Heart left ventricle (tissue), 16 donors: ENCODE data around the gene TMIGD1. TPM values are rescaled to one million over a fixed set of nuclear protein-coding genes. Genes with fewer than 3 reads are reported as not detected.

Experiments used
- ATAC-seq, 4 donors: fragments of 200-7000 bp; cut with Tn5 transposase; one replicate each; pipeline ENCODE4 v1.9.1; 2020 to 2022; ENCODE audit warnings: moderate library complexity in 4 of 4, mild to moderate bottlenecking in 3 of 4, moderate number of reproducible peaks in 1 of 4
- DNase-seq, 5 donors: peaks; one replicate each; pipeline ENCODE4 v3.0.0-alpha.2; 2020
- H3K27ac ChIP-seq, 12 donors: fragments of 200-600 bp; sonication (generic) in 4 of 12; one replicate each; pipeline versions ENCODE4 v1.5.0 to v1.8.0; 2016 to 2022; ENCODE audit warnings: mild to moderate bottlenecking in 2 of 12
- H3K27me3 ChIP-seq, 9 donors: fragments of 200-600 bp; sonication (generic) in 2 of 9; one replicate each; pipeline versions ENCODE4 v1.5.1 to v1.8.0; 2016 to 2022; ENCODE audit warnings: mild to moderate bottlenecking in 3 of 9
- H3K36me3 ChIP-seq, 9 donors: fragments of 200-600 bp; sonication (generic) in 2 of 9; one replicate each; pipeline versions ENCODE4 v1.5.0 to v1.8.0; 2018 to 2022; ENCODE audit warnings: mild to moderate bottlenecking in 2 of 9
- H3K4me1 ChIP-seq, 12 donors: fragments of 200-600 bp; sonication (generic) in 4 of 12; one replicate each; pipeline versions ENCODE4 v1.5.0 to v1.8.0; 2016 to 2022; ENCODE audit warnings: mild to moderate bottlenecking in 3 of 12
- H3K4me3 ChIP-seq, 12 donors: fragments of 200-600 bp; sonication (generic) in 4 of 12; one replicate each; pipeline versions ENCODE4 v1.5.0 to v1.8.0; 2017 to 2022; ENCODE audit warnings: mild to moderate bottlenecking in 9 of 12, moderate library complexity in 4 of 12
- H3K9me3 ChIP-seq, 12 donors: fragments of 200-600 bp; sonication (generic) in 4 of 12; one replicate each; pipeline versions ENCODE4 v1.5.0 to v1.8.0; 2016 to 2022; ENCODE audit warnings: mild to moderate bottlenecking in 1 of 12
- POLR2A ChIP-seq, 2 donors: fragments of 450-650 bp; IDR thresholded peaks; one replicate each; pipeline ENCODE4 v1.6.1; 2017; ENCODE audit warnings: antibody characterized with exemption in 2 of 2, mild to moderate bottlenecking in 2 of 2, moderate library complexity in 2 of 2
- WGBS, 4 donors: extraction: QIAGEN DNeasy Blood & Tissue Kit in 2 of 4; methylation state at CpG; one replicate each; pipeline versions ENCODE4 v1.1.5 to v1.1.7; 2013 to 2018; 5-methylcytosine and 5-hydroxymethylcytosine counted together
- intact Hi-C, 10 donors: fragments of 100-400 bp; cut with DNase I; formaldehyde crosslinking; loops; one replicate each; pipeline versions ENCODE4 v1.11.1 to v1.14.2; 2022
- polyA plus RNA-seq, 2 donors: library from polyadenylated mRNA; stranded (reverse); fragments of 200-250 nt; gene quantifications; one replicate each; pipeline ENCODE4 v1.2.3, GENCODE V29; 2013
- total RNA-seq, 9 donors: library from RNA; depleted of rRNA in 2 of 9; stranded (reverse); fragments of >200 nt in 2 of 9; fragmentation: NEBNext Ultra II Directional in 3 of 9; extraction: Animal tissue kit (Norgen Biotek cat#: 25700) in 3 of 9; gene quantifications; one replicate each; pipeline versions ENCODE4 v1.1.0 to v1.2.4, GENCODE V29; 2016 to 2023
- TF ChIP-seq, protein P1 (sequence below), 12 donors: fragments of 200-600 bp; sonication (generic) in 4 of 12; IDR thresholded peaks; one replicate each; pipeline versions ENCODE4 v1.5.0 to v1.8.0; 2018 to 2022; ENCODE audit warnings: antibody characterized with exemption in 12 of 12, mild to moderate bottlenecking in 5 of 12
- donor health status: ischemic (EF 13 %, LVEDD 7.1; RV severe dilation, severe dysfunction).
- donor health status: healthy with polysubstance abuse.
- donor health status: DM: no; HTN: yes; CAD: no.
- donor health status: DM: no; HTN: no; CAD: no.
- donor health status: ischemic (EF 25% LVEDD 6.9; RV normal size, moderate dysfunction).
- donor health status: ischemic (EF 25% LVEDD 5.7; RV mildly dilated, moderate dysfunction).
- donor health status: healthy.
- donor health status: DM: yes; HTN: yes; CAD: no.
- donor health status: ischemic (EF 35%, LVEDD 5.7; RV mildly dilated, moderate dysfunction).
- donor health status: nonischemic (EF 11% LVEDD 7.7; RV severe dilation, severe dysfunction).
- donor health status: DM: yes; HTN: yes; CAD: no.
- donor health status: PGD.
- donor health status: ischemic (EF 29% LVEDD 5.4; RV normal size, mild dysfunction).
- donor health status: nonischemic (EF 23%, LVEDD 6.1; RV moderate dilation, normal function).

TMIGD1 gene
- total and polyA plus RNA-seq, 11 donors, result not detected

- no peaks in the 10 kb centered on the region for H3K27me3 ChIP-seq
- H3K27ac ChIP-seq, result no peak overlapping the region
- intact Hi-C loops, result no loop called here
- ATAC-seq, result no peak
- TF ChIP-seq, protein P1, sequence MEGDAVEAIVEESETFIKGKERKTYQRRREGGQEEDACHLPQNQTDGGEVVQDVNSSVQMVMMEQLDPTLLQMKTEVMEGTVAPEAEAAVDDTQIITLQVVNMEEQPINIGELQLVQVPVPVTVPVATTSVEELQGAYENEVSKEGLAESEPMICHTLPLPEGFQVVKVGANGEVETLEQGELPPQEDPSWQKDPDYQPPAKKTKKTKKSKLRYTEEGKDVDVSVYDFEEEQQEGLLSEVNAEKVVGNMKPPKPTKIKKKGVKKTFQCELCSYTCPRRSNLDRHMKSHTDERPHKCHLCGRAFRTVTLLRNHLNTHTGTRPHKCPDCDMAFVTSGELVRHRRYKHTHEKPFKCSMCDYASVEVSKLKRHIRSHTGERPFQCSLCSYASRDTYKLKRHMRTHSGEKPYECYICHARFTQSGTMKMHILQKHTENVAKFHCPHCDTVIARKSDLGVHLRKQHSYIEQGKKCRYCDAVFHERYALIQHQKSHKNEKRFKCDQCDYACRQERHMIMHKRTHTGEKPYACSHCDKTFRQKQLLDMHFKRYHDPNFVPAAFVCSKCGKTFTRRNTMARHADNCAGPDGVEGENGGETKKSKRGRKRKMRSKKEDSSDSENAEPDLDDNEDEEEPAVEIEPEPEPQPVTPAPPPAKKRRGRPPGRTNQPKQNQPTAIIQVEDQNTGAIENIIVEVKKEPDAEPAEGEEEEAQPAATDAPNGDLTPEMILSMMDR (IDR thresholded peaks at IDR 0.05), result no peak
- TF ChIP-seq POLR2A (IDR thresholded peaks at IDR 0.05), result no peak
- no peak overlapping the region for H3K4me3 ChIP-seq
- DNase-seq, result no peak
- no peaks in the 10 kb centered on the region for H3K9me3 ChIP-seq
- peaks cover 0 to 4% (median 0%) of the 10 kb centered on the region in 12 donors for H3K4me1 ChIP-seq
- H3K36me3 ChIP-seq, result no peaks in the 10 kb centered on the region
- WGBS, 4 donors, result 64 to 77% (median 71%) methylated on average over 3 of the region's 3 CpGs
Observed at GRCh38 chr17:30318155-30318554, 15.7 kb downstream of the TMIGD1 start.

- Histone ChIP-seq H3K36me3 (no peaks in the 10 kb centered on the region), H3K4me3 (no peak overlapping the region), H3K9me3 (no peaks in the 10 kb centered on the region), H3K4me1 (no peaks in the 10 kb centered on the region), H3K27ac (no peak overlapping the region), H3K27me3 (no peaks in the 10 kb centered on the region)
- ATAC-seq, result no peak
- TF ChIP-seq POLR2A (IDR thresholded peaks at IDR 0.05), result no peak
- TF ChIP-seq, protein P1 (IDR thresholded peaks at IDR 0.05), result no peak
- no peak for DNase-seq
- intact Hi-C loops, result no loop called here
- 89 to 97% (median 92%) methylated on average over 1 of the region's 1 CpG for WGBS, 4 donors
Observed at GRCh38 chr17:30316736-30317135, 17.1 kb downstream of the TMIGD1 start.

DNA sequence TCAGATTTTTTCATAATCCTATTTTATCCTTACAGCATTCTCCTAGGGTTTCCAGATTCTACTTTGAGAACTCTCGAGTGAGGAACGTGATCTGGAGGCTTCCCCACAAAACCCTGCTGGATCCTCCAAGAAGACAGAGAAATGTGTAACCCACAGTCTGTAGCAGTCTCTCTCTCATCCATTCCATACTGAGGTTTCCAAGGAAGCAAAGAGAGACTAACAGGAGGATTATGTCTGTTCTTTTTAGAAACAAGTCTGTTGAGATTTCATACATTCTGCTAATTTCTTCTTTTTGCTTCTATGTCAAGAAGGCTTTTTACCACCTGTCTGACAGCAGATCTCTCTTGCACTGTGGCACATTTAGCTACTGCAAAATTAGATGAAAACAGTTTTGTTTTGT lies 18.8 kb downstream of the TMIGD1 start:
- Histone ChIP-seq H3K4me3 (no peak overlapping the region), H3K27ac (no peak overlapping the region), H3K9me3 (no peaks in the 10 kb centered on the region), H3K4me1 (no peaks in the 10 kb centered on the region), H3K27me3 (no peaks in the 10 kb centered on the region), H3K36me3 (no peaks in the 10 kb centered on the region)
- TF ChIP-seq, protein P1 (IDR thresholded peaks at IDR 0.05), result no peak
- no peak for TF ChIP-seq POLR2A (IDR thresholded peaks at IDR 0.05)
- intact Hi-C loops, result no loop called here
- ATAC-seq (no peak), DNase-seq (no peak)
- 63 to 81% (median 74%) methylated on average over 2 of the region's 2 CpGs for whole genome bisulfite sequencing, 4 donors

GRCh38 chr17:30314474-30314873 lies 19.4 kb downstream of the TMIGD1 start:
- Histone ChIP-seq H3K9me3 (no peaks in the 10 kb centered on the region), H3K4me3 (no peak overlapping the region), H3K36me3 (no peaks in the 10 kb centered on the region), H3K4me1 (no peaks in the 10 kb centered on the region), H3K27ac (no peak overlapping the region), H3K27me3 (no peaks in the 10 kb centered on the region)
- WGBS, 4 donors, result 50 to 56% (median 53%) methylated on average over 1 of the region's 1 CpG
- ATAC-seq (no peak), DNase-seq (no peak)
- intact Hi-C loops, result no loop called here
- no peak for TF ChIP-seq POLR2A (IDR thresholded peaks at IDR 0.05)
- TF ChIP-seq, protein P1 (IDR thresholded peaks at IDR 0.05), result no peak
